Measurements from ENCODE around the gene STAT4.

- TF ChIP-seq CTCF (IDR thresholded peaks at IDR 0.05) (no peak), E2F4 (CRISPR knock-in tag; IDR thresholded peaks at IDR 0.05; ENCODE audit: borderline replicate concordance, low read depth) (no peak), ATF3 (CRISPR knock-in tag; conservative IDR thresholded peaks at IDR 0.05) (no peak), ARID4B (CRISPR knock-in tag; IDR thresholded peaks at IDR 0.05; ENCODE audit: borderline replicate concordance) (no peak), CDX4 (CRISPR knock-in tag; IDR thresholded peaks at IDR 0.05; ENCODE audit: borderline replicate concordance) (no peak), MAX (CRISPR knock-in tag; IDR thresholded peaks at IDR 0.05) (no peak), NR2C2 (CRISPR knock-in tag; IDR thresholded peaks at IDR 0.05) (no peak), ZBTB21 (CRISPR knock-in tag; IDR thresholded peaks at IDR 0.05; ENCODE audit: borderline replicate concordance) (no peak)
Measured at GRCh38 chr2:191018048-191018447, 132.7 kb downstream of the STAT4 start.
